ENCODE results near the gene BOLA3. TPM values are rescaled to one million over a fixed set of nuclear protein-coding genes. Genes with fewer than 3 reads are reported as not detected.
A peak's percentile ranks its signal among the peaks of the same experiment; 100 is the strongest.

BOLA3 gene
- total RNA-seq, 3 donors from 2014 or later (not counting 1 experiment from before 2014, with no cell fraction given), result 8.1 to 13.8 (median 11.9) TPM

- intact Hi-C loops (cut with micrococcal nuclease), result no loop called here
- H3K27me3 ChIP-seq (ENCODE audit: control insufficient read depth, insufficient read depth, low read length), result no peaks in the 10 kb centered on the region
- no peaks in the 10 kb centered on the region for H3K9me3 ChIP-seq (ENCODE audit: control insufficient read depth, insufficient read depth, low read length)
- Mint-ChIP-seq H3K4me1 (peaks cover 0 to 6% of the 10 kb centered on the region in 2 donors), H3K4me3 (no peak overlapping the region), H3K27ac (peak overlapping the region in 1 of 2 donors; percentile 74), H3K27me3 (ENCODE audit: low read depth in 2 of 2) (peaks cover 4 to 7% of the 10 kb centered on the region in 2 donors), H3K9me3 (no peaks in the 10 kb centered on the region), H3K36me3 (no peaks in the 10 kb centered on the region)
- DNase-seq (no peak), ATAC-seq (peak in 1 of 3 donors; percentile 10)
- no peaks in the 10 kb centered on the region for H3K36me3 ChIP-seq (ENCODE audit: control insufficient read depth, insufficient read depth, low read length)
- no peaks in the 10 kb centered on the region for H3K4me1 ChIP-seq (ENCODE audit: control insufficient read depth, insufficient read depth, low read length)
- no peak overlapping the region for H3K27ac ChIP-seq (ENCODE audit: low read length)
- TF ChIP-seq CTCF (IDR thresholded peaks at IDR 0.05), result no peak
- WGBS (ENCODE audit: insufficient coverage), result 96% methylated on average over 3 of the region's 3 CpGs
- H3K4me3 ChIP-seq (ENCODE audit: low read length), result no peak overlapping the region
These were observed 37.2 kb downstream of the BOLA3 start for GRCh38 chr2:74110537-74110936.

GRCh38 chr2:74109551-74109950, 38.2 kb downstream of the BOLA3 start:
- H3K27ac ChIP-seq (ENCODE audit: low read length), result no peak overlapping the region
- no peak overlapping the region for H3K4me3 ChIP-seq (ENCODE audit: low read length)
- no peaks in the 10 kb centered on the region for H3K36me3 Mint-ChIP-seq
- H3K4me3 Mint-ChIP-seq, result no peak overlapping the region
- H3K4me1 Mint-ChIP-seq, result peaks cover 3 to 6% of the 10 kb centered on the region in 2 donors
- DNase-seq (no peak), ATAC-seq (no peak)
- H3K9me3 Mint-ChIP-seq, result no peaks in the 10 kb centered on the region
- no peaks in the 10 kb centered on the region for H3K9me3 ChIP-seq (ENCODE audit: control insufficient read depth, insufficient read depth, low read length)
- no peaks in the 10 kb centered on the region for H3K36me3 ChIP-seq (ENCODE audit: control insufficient read depth, insufficient read depth, low read length)
- WGBS (ENCODE audit: insufficient coverage), result 85% methylated on average over 8 of the region's 8 CpGs
- no peaks in the 10 kb centered on the region for H3K27me3 ChIP-seq (ENCODE audit: control insufficient read depth, insufficient read depth, low read length)
- no peak for TF ChIP-seq CTCF (IDR thresholded peaks at IDR 0.05)
- no peaks in the 10 kb centered on the region for H3K27me3 Mint-ChIP-seq (ENCODE audit: low read depth in 2 of 2)
- no peak overlapping the region for H3K27ac Mint-ChIP-seq
- no peaks in the 10 kb centered on the region for H3K4me1 ChIP-seq (ENCODE audit: control insufficient read depth, insufficient read depth, low read length)
- intact Hi-C loops (cut with micrococcal nuclease), result no loop called here

GRCh38 chr2:74107071-74107470, 40.6 kb downstream of the BOLA3 start:
- no peak for ATAC-seq
- no peak for TF ChIP-seq CTCF (IDR thresholded peaks at IDR 0.05)
- no peaks in the 10 kb centered on the region for H3K27me3 Mint-ChIP-seq (ENCODE audit: low read depth in 2 of 2)
- intact Hi-C loops (cut with micrococcal nuclease), result no loop called here
- Histone ChIP-seq H3K9me3 (ENCODE audit: control insufficient read depth, insufficient read depth, low read length) (no peaks in the 10 kb centered on the region), H3K4me3 (ENCODE audit: low read length) (no peak overlapping the region), H3K36me3 (ENCODE audit: control insufficient read depth, insufficient read depth, low read length) (peaks cover 7% of the 10 kb centered on the region), H3K4me1 (ENCODE audit: control insufficient read depth, insufficient read depth, low read length) (peaks cover 8% of the 10 kb centered on the region), H3K27me3 (ENCODE audit: control insufficient read depth, insufficient read depth, low read length) (no peaks in the 10 kb centered on the region), H3K27ac (ENCODE audit: low read length) (no peak overlapping the region)
- DNase-seq, result no peak
- no peaks in the 10 kb centered on the region for H3K9me3 Mint-ChIP-seq
- H3K4me1 Mint-ChIP-seq, result peaks cover 20 to 22% of the 10 kb centered on the region in 2 donors
- H3K4me3 Mint-ChIP-seq, result no peak overlapping the region
- 88% methylated on average over 12 of the region's 12 CpGs for WGBS (ENCODE audit: insufficient coverage)
- H3K27ac Mint-ChIP-seq, result no peak overlapping the region
- no peaks in the 10 kb centered on the region for H3K36me3 Mint-ChIP-seq

GRCh38 chr2:74105413-74105812, 42.3 kb downstream of the BOLA3 start:
- Mint-ChIP-seq H3K27ac (no peak overlapping the region), H3K9me3 (no peaks in the 10 kb centered on the region), H3K4me3 (no peak overlapping the region), H3K36me3 (no peaks in the 10 kb centered on the region), H3K27me3 (ENCODE audit: low read depth in 2 of 2) (no peaks in the 10 kb centered on the region), H3K4me1 (peaks cover 14 to 22% of the 10 kb centered on the region in 2 donors)
- no peak for ATAC-seq
- H3K4me1 ChIP-seq (ENCODE audit: control insufficient read depth, insufficient read depth, low read length), result peaks cover 8% of the 10 kb centered on the region
- no peak overlapping the region for H3K4me3 ChIP-seq (ENCODE audit: low read length)
- no peaks in the 10 kb centered on the region for H3K9me3 ChIP-seq (ENCODE audit: control insufficient read depth, insufficient read depth, low read length)
- WGBS (ENCODE audit: insufficient coverage), result over 99% methylated on average over 8 of the region's 8 CpGs
- peaks cover 21% of the 10 kb centered on the region for H3K36me3 ChIP-seq (ENCODE audit: control insufficient read depth, insufficient read depth, low read length)
- H3K27me3 ChIP-seq (ENCODE audit: control insufficient read depth, insufficient read depth, low read length), result no peaks in the 10 kb centered on the region
- intact Hi-C loops (cut with micrococcal nuclease), result loop anchor here (1.0 kb wide), 1 partner anchor 197 kb away; no protein-coding TSS in a partner anchor
- no peak for TF ChIP-seq CTCF (IDR thresholded peaks at IDR 0.05)
- H3K27ac ChIP-seq (ENCODE audit: low read length), result no peak overlapping the region
- DNase-seq, result no peak

Measured in natural killer cell (primary cell).